ENCODE measurements around the gene RPGRIP1L. TPM values are rescaled to one million over a fixed set of nuclear protein-coding genes. Genes with fewer than 3 reads are reported as not detected.

Gene RPGRIP1L
- total RNA-seq, 1 experiment from 2014 or later = 10.3 TPM

GRCh38 chr16:53559270-53559951, 144.2 kb downstream of the RPGRIP1L start:
- Histone ChIP-seq H3K9me3 (ENCODE audit: control insufficient read depth in 1 of 2, insufficient read depth in 1 of 2, low read depth in 1 of 2, low read length in 2 of 2) (no peaks in the 10 kb centered on the region), H3K27me3 (ENCODE audit: insufficient read depth, low read length) (no peaks in the 10 kb centered on the region), H3K4me2 (ENCODE audit: low read length) (no peak overlapping the region), H3K4me1 (ENCODE audit: control insufficient read depth in 1 of 2, insufficient read depth in 2 of 2, low read length in 2 of 2) (no peaks in the 10 kb centered on the region), H3K27ac (ENCODE audit: low read depth, low read length) (no peak overlapping the region), H4K20me1 (ENCODE audit: insufficient read depth) (no peaks in the 10 kb centered on the region), H2AFZ (ENCODE audit: low read depth, low read length, poor library complexity, severe bottlenecking) (no peak overlapping the region), H3K79me2 (ENCODE audit: insufficient read depth, low read length) (no peaks in the 10 kb centered on the region), H3K9me2 (ENCODE audit: insufficient read depth) (no peaks in the 10 kb centered on the region), H3K36me3 (ENCODE audit: control insufficient read depth in 1 of 2, insufficient read depth in 2 of 2, low read length in 2 of 2) (no peaks in the 10 kb centered on the region), H3K4me3 (replicated peaks in 1 of 2; ENCODE audit: low read depth in 1 of 2, low read length in 2 of 2) (no peak overlapping the region), H3K9ac (ENCODE audit: low read length) (no peak overlapping the region)
- TF ChIP-seq RAD21 (IDR thresholded peaks at IDR 0.05; ENCODE audit: low read depth) = no peak
- TF ChIP-seq CBX3 (IDR thresholded peaks at IDR 0.05; ENCODE audit: low read depth) = no peak
- no peak for TF ChIP-seq POLR2A (IDR thresholded peaks at IDR 0.05; ENCODE audit: borderline replicate concordance, extremely low read depth, insufficient read depth, insufficient read length)
- ATAC-seq (no peak), DNase-seq (ENCODE audit: low read depth, low spot score) (no peak)
- ChIA-PET CTCF (interaction anchor here (1.5 to 1.6 kb wide), 2 partner anchors 10 kb away, joined by 4 to 7 read pairs; no protein-coding TSS in a partner anchor), RAD21 (ENCODE audit: low non-redundant PET in 1 of 2, low total read pairs in 2 of 2, uncharacterized antibody in 2 of 2, unreplicated experiment in 2 of 2) (no interaction called here), POLR2A (no interaction called here)
- BruUV-seq (replicated peaks) = no TSS peak
- intact Hi-C loops (cut with micrococcal nuclease) = loop anchor here (10.0 kb wide), 2 partner anchors 1395 to 1905 kb away; no protein-coding TSS in a partner anchor

GRCh38 chr16:53558710-53559109, 144.9 kb downstream of the RPGRIP1L start:
- Histone ChIP-seq H3K4me2 (ENCODE audit: low read length) (no peak overlapping the region), H3K36me3 (ENCODE audit: control insufficient read depth in 1 of 2, insufficient read depth in 2 of 2, low read length in 2 of 2) (no peaks in the 10 kb centered on the region), H3K9me3 (ENCODE audit: control insufficient read depth in 1 of 2, insufficient read depth in 1 of 2, low read depth in 1 of 2, low read length in 2 of 2) (no peaks in the 10 kb centered on the region), H3K27ac (ENCODE audit: low read depth, low read length) (no peak overlapping the region), H4K20me1 (ENCODE audit: insufficient read depth) (no peaks in the 10 kb centered on the region), H3K9ac (ENCODE audit: low read length) (no peak overlapping the region), H3K4me1 (ENCODE audit: control insufficient read depth in 1 of 2, insufficient read depth in 2 of 2, low read length in 2 of 2) (no peaks in the 10 kb centered on the region), H3K4me3 (replicated peaks in 1 of 2; ENCODE audit: low read depth in 1 of 2, low read length in 2 of 2) (no peak overlapping the region), H2AFZ (ENCODE audit: low read depth, low read length, poor library complexity, severe bottlenecking) (no peak overlapping the region), H3K9me2 (ENCODE audit: insufficient read depth) (no peaks in the 10 kb centered on the region), H3K79me2 (ENCODE audit: insufficient read depth, low read length) (no peaks in the 10 kb centered on the region), H3K27me3 (ENCODE audit: insufficient read depth, low read length) (no peaks in the 10 kb centered on the region)
- RAD21 ChIA-PET (ENCODE audit: low non-redundant PET in 1 of 2, low total read pairs in 2 of 2, uncharacterized antibody in 2 of 2, unreplicated experiment in 2 of 2) = no interaction called here
- intact Hi-C loops (cut with micrococcal nuclease) = loop anchor here (10.0 kb wide), 2 partner anchors 1396 to 1906 kb away; no protein-coding TSS in a partner anchor
- no peak for ATAC-seq
- POLR2A ChIA-PET = no interaction called here
- CTCF ChIA-PET = interaction anchor here (1.6 kb wide), 1 partner anchor 9 kb away, joined by 7 read pairs; no protein-coding TSS in a partner anchor
- no TSS peak for BruUV-seq (replicated peaks)
- DNase-seq (ENCODE audit: low read depth, low spot score) = no peak
- TF ChIP-seq REST (IDR thresholded peaks at IDR 0.05; ENCODE audit: low read depth) (no peak), ZNF274 (IDR thresholded peaks at IDR 0.05; ENCODE audit: low read depth, low read length) (no peak), SP1 (IDR thresholded peaks at IDR 0.05; ENCODE audit: low read depth) (no peak), ZBTB33 (IDR thresholded peaks at IDR 0.05; ENCODE audit: extremely low read depth, insufficient replicate concordance, low read length) (no peak), FOSL1 (IDR thresholded peaks at IDR 0.05; ENCODE audit: low read depth) (no peak), SIN3A (IDR thresholded peaks at IDR 0.05; ENCODE audit: low read depth) (no peak), EGR1 (IDR thresholded peaks at IDR 0.05; ENCODE audit: low read depth) (no peak), YY1 (IDR thresholded peaks at IDR 0.05; ENCODE audit: extremely low read depth, insufficient replicate concordance, low read depth, low read length) (no peak), POLR2AphosphoS5 (IDR thresholded peaks at IDR 0.05; ENCODE audit: low read depth, low read length) (no peak), RAD21 (IDR thresholded peaks at IDR 0.05; ENCODE audit: low read depth) (no peak), CBX3 (IDR thresholded peaks at IDR 0.05; ENCODE audit: low read depth) (no peak)

Data from HCT116 (cell line).